ENCODE measurements around the gene BUD31. TPM values are rescaled to one million over a fixed set of nuclear protein-coding genes. Genes with fewer than 3 reads are reported as not detected.

BUD31 gene
- total RNA-seq, 2 experiments from 2014 or later, result 101 to 110 TPM

GRCh38 chr7:99440195-99440594 lies 31.4 kb downstream of the BUD31 start:
- no peaks in the 10 kb centered on the region for H3K27me3 Mint-ChIP-seq (ENCODE audit: low read depth)
- DNase-seq (no peak), ATAC-seq (no peak)
- H3K4me3 Mint-ChIP-seq, result peak overlapping the region; percentile 98
- peaks cover 30% of the 10 kb centered on the region for H3K4me1 Mint-ChIP-seq (ENCODE audit: low read depth)
- POLR2A ChIA-PET, result no interaction called here
- H3K36me3 Mint-ChIP-seq (ENCODE audit: low read depth), result peaks cover 32% of the 10 kb centered on the region
- CTCF ChIA-PET, result interaction anchor here (1.3 kb wide), 1 partner anchor 8 kb away, joined by 4 read pairs; no protein-coding TSS in a partner anchor
- no peak overlapping the region for H3K27ac Mint-ChIP-seq
- no peaks in the 10 kb centered on the region for H3K9me3 Mint-ChIP-seq (ENCODE audit: insufficient read depth)

- POLR2A ChIA-PET, result interaction anchor here (0.6 to 0.7 kb wide), 2 partner anchors 23 to 496 kb away, joined by 3 read pairs; no protein-coding TSS in a partner anchor
These were observed 37.3 kb downstream of the BUD31 start for GRCh38 chr7:99446096-99446495.

GRCh38 chr7:99447943-99448342 lies 39.2 kb downstream of the BUD31 start:
- H3K9me3 Mint-ChIP-seq (ENCODE audit: insufficient read depth), result no peaks in the 10 kb centered on the region
- H3K27me3 Mint-ChIP-seq (ENCODE audit: low read depth), result no peaks in the 10 kb centered on the region
- ChIA-PET POLR2A (no interaction called here), CTCF (interaction anchor here (1.3 kb wide), 1 partner anchor 8 kb away, joined by 4 read pairs; no protein-coding TSS in a partner anchor)
- ATAC-seq, result no peak
- no peak overlapping the region for H3K27ac Mint-ChIP-seq
- DNase-seq, result no peak
- H3K4me3 Mint-ChIP-seq, result no peak overlapping the region
- H3K4me1 Mint-ChIP-seq (ENCODE audit: low read depth), result no peaks in the 10 kb centered on the region
- peaks cover 60% of the 10 kb centered on the region for H3K36me3 Mint-ChIP-seq (ENCODE audit: low read depth)

More at GRCh38 chr7:99446096-99446495, 37.3 kb downstream of the BUD31 start:
- Mint-ChIP-seq H3K36me3 (ENCODE audit: low read depth) (peaks cover 58% of the 10 kb centered on the region), H3K27ac (no peak overlapping the region), H3K4me3 (no peak overlapping the region), H3K9me3 (ENCODE audit: insufficient read depth) (no peaks in the 10 kb centered on the region), H3K4me1 (ENCODE audit: low read depth) (peaks cover 3% of the 10 kb centered on the region), H3K27me3 (ENCODE audit: low read depth) (no peaks in the 10 kb centered on the region)
- CTCF ChIA-PET, result no interaction called here
- DNase-seq (no peak), ATAC-seq (no peak)

GRCh38 chr7:99448855-99449254 lies 40.1 kb downstream of the BUD31 start:
- Mint-ChIP-seq H3K4me1 (ENCODE audit: low read depth) (no peaks in the 10 kb centered on the region), H3K4me3 (no peak overlapping the region), H3K27me3 (ENCODE audit: low read depth) (no peaks in the 10 kb centered on the region), H3K9me3 (ENCODE audit: insufficient read depth) (no peaks in the 10 kb centered on the region), H3K27ac (no peak overlapping the region), H3K36me3 (ENCODE audit: low read depth) (peaks cover 61% of the 10 kb centered on the region)
- no peak for DNase-seq
- POLR2A ChIA-PET, result no interaction called here
- CTCF ChIA-PET, result interaction anchor here (1.3 to 1.4 kb wide), 2 partner anchors 9 to 10 kb away, joined by 3 to 4 read pairs; partner anchors contain the start of genes CPSF4 and PTCD1
- ATAC-seq, result no peak

- ATAC-seq (no peak), DNase-seq (no peak)
- H3K27ac Mint-ChIP-seq, result peak overlapping the region; percentile 39
- H3K36me3 Mint-ChIP-seq (ENCODE audit: low read depth), result peaks cover 62% of the 10 kb centered on the region
- no peaks in the 10 kb centered on the region for H3K9me3 Mint-ChIP-seq (ENCODE audit: insufficient read depth)
- no peak overlapping the region for H3K4me3 Mint-ChIP-seq
- no peaks in the 10 kb centered on the region for H3K27me3 Mint-ChIP-seq (ENCODE audit: low read depth)
- ChIA-PET POLR2A (no interaction called here), CTCF (interaction anchor here (1.4 kb wide), 1 partner anchor 11 kb away, joined by 3 read pairs; the partner anchor contains the start of genes CPSF4 and PTCD1)
- no peaks in the 10 kb centered on the region for H3K4me1 Mint-ChIP-seq (ENCODE audit: low read depth)
These were observed 40.6 kb downstream of the BUD31 start for GRCh38 chr7:99449326-99449725.

GRCh38 chr7:99451936-99452335 lies 43.2 kb downstream of the BUD31 start:
- peaks cover 62% of the 10 kb centered on the region for H3K36me3 Mint-ChIP-seq (ENCODE audit: low read depth)
- H3K9me3 Mint-ChIP-seq (ENCODE audit: insufficient read depth), result no peaks in the 10 kb centered on the region
- H3K27ac Mint-ChIP-seq, result no peak overlapping the region
- POLR2A ChIA-PET, result no interaction called here
- H3K4me3 Mint-ChIP-seq, result no peak overlapping the region
- H3K27me3 Mint-ChIP-seq (ENCODE audit: low read depth), result no peaks in the 10 kb centered on the region
- DNase-seq (no peak), ATAC-seq (no peak)
- no peaks in the 10 kb centered on the region for H3K4me1 Mint-ChIP-seq (ENCODE audit: low read depth)
- CTCF ChIA-PET, result no interaction called here

- Mint-ChIP-seq H3K4me1 (ENCODE audit: low read depth) (no peaks in the 10 kb centered on the region), H3K36me3 (ENCODE audit: low read depth) (peaks cover 66% of the 10 kb centered on the region), H3K4me3 (no peak overlapping the region), H3K27ac (no peak overlapping the region), H3K27me3 (ENCODE audit: low read depth) (no peaks in the 10 kb centered on the region), H3K9me3 (ENCODE audit: insufficient read depth) (no peaks in the 10 kb centered on the region)
- ChIA-PET CTCF (no interaction called here), POLR2A (no interaction called here)
- DNase-seq (no peak), ATAC-seq (no peak)
These were observed 43.8 kb downstream of the BUD31 start for GRCh38 chr7:99452541-99452940.

- no peaks in the 10 kb centered on the region for H3K9me3 Mint-ChIP-seq (ENCODE audit: insufficient read depth)
- DNase-seq (no peak), ATAC-seq (no peak)
- CTCF ChIA-PET, result no interaction called here
- peaks cover 65% of the 10 kb centered on the region for H3K36me3 Mint-ChIP-seq (ENCODE audit: low read depth)
- H3K27me3 Mint-ChIP-seq (ENCODE audit: low read depth), result no peaks in the 10 kb centered on the region
- POLR2A ChIA-PET, result no interaction called here
- no peak overlapping the region for H3K4me3 Mint-ChIP-seq
- no peak overlapping the region for H3K27ac Mint-ChIP-seq
- H3K4me1 Mint-ChIP-seq (ENCODE audit: low read depth), result no peaks in the 10 kb centered on the region
These were observed 44.3 kb downstream of the BUD31 start for GRCh38 chr7:99453105-99453504.

- Mint-ChIP-seq H3K36me3 (ENCODE audit: low read depth) (peaks cover 68% of the 10 kb centered on the region), H3K27ac (no peak overlapping the region), H3K4me1 (ENCODE audit: low read depth) (peaks cover 12% of the 10 kb centered on the region), H3K4me3 (no peak overlapping the region), H3K27me3 (ENCODE audit: low read depth) (no peaks in the 10 kb centered on the region), H3K9me3 (ENCODE audit: insufficient read depth) (no peaks in the 10 kb centered on the region)
- POLR2A ChIA-PET, result no interaction called here
- DNase-seq (no peak), ATAC-seq (no peak)
- CTCF ChIA-PET, result no interaction called here
These were observed 47.1 kb downstream of the BUD31 start for GRCh38 chr7:99455874-99456273.

- H3K27me3 Mint-ChIP-seq (ENCODE audit: low read depth), result no peaks in the 10 kb centered on the region
- no peak for DNase-seq
- H3K9me3 Mint-ChIP-seq (ENCODE audit: insufficient read depth), result no peaks in the 10 kb centered on the region
- CTCF ChIA-PET, result no interaction called here
- no peak overlapping the region for H3K4me3 Mint-ChIP-seq
- POLR2A ChIA-PET, result no interaction called here
- no peak overlapping the region for H3K27ac Mint-ChIP-seq
- peaks cover 66% of the 10 kb centered on the region for H3K36me3 Mint-ChIP-seq (ENCODE audit: low read depth)
- ATAC-seq, result no peak
- peaks cover 12% of the 10 kb centered on the region for H3K4me1 Mint-ChIP-seq (ENCODE audit: low read depth)
These were observed 47.5 kb downstream of the BUD31 start for GRCh38 chr7:99456288-99456687.

GRCh38 chr7:99457050-99457649 lies 48.4 kb downstream of the BUD31 start:
- ATAC-seq (no peak), DNase-seq (no peak)
- peaks cover 68% of the 10 kb centered on the region for H3K36me3 Mint-ChIP-seq (ENCODE audit: low read depth)
- peak overlapping the region; percentile 42 for H3K27ac Mint-ChIP-seq
- H3K4me3 Mint-ChIP-seq, result no peak overlapping the region
- peaks cover 12% of the 10 kb centered on the region for H3K4me1 Mint-ChIP-seq (ENCODE audit: low read depth)
- POLR2A ChIA-PET, result no interaction called here
- H3K9me3 Mint-ChIP-seq (ENCODE audit: insufficient read depth), result no peaks in the 10 kb centered on the region
- CTCF ChIA-PET, result no interaction called here
- H3K27me3 Mint-ChIP-seq (ENCODE audit: low read depth), result no peaks in the 10 kb centered on the region

- Mint-ChIP-seq H3K4me3 (no peak overlapping the region), H3K9me3 (ENCODE audit: insufficient read depth) (no peaks in the 10 kb centered on the region), H3K27ac (no peak overlapping the region), H3K36me3 (ENCODE audit: low read depth) (peaks cover 67% of the 10 kb centered on the region), H3K4me1 (ENCODE audit: low read depth) (peaks cover 15% of the 10 kb centered on the region), H3K27me3 (ENCODE audit: low read depth) (no peaks in the 10 kb centered on the region)
- POLR2A ChIA-PET, result no interaction called here
- ATAC-seq, result no peak
- CTCF ChIA-PET, result no interaction called here
- DNase-seq, result no peak
These were observed 49.1 kb downstream of the BUD31 start for GRCh38 chr7:99457650-99458493.

Measured in activated CD8-positive, alpha-beta T cell treated with anti-CD3 and anti-CD28 coated beads, Interleukin-2, amount 10 ng/mL, durations not matched to agents 7 days and 5 days (primary cell).